Motor neuron (in vitro differentiated cells): ENCODE results near the gene IFIT3. TPM values are rescaled to one million over a fixed set of nuclear protein-coding genes. Genes with fewer than 3 reads are reported as not detected.
"Not testable (repeated sequence)": the region's sequence is repeated elsewhere in the genome, so short reads cannot be mapped to it uniquely, and the experiment has no call there.

Experiments used
- ATAC-seq, 8 experiments: fragments of 200-7000 bp; cut with Tn5 transposase; replicated peaks in 6 of 8; 2 replicates each; pipeline ENCODE4 v1.8.0; 2021; ENCODE audit warnings: mild to moderate bottlenecking in 8 of 8, moderate library complexity in 8 of 8
- H3K27ac ChIP-seq, 2 donors: fragments of 250-450 bp; sonication (Bioruptor Pico); 2 replicates each; pipeline ENCODE4 v1.9.0; 2021; ENCODE audit warnings: antibody characterized with exemption in 2 of 2, mild to moderate bottlenecking in 2 of 2, moderate library complexity in 1 of 2
- H3K4me1 ChIP-seq, 2 donors: fragments of 250-450 bp; sonication (Bioruptor Pico); replicated peaks in 1 of 2; 2 replicates each; pipeline ENCODE4 v1.6.1; 2021; ENCODE audit warnings: antibody characterized with exemption in 2 of 2, mild to moderate bottlenecking in 2 of 2, moderate library complexity in 1 of 2
- H3K4me3 ChIP-seq, 5 donors: fragments of 250-450 bp; sonication (Bioruptor Pico); 2 replicates each; pipeline ENCODE4 v1.9.0; 2021; ENCODE audit warnings: antibody characterized with exemption in 5 of 5, mild to moderate bottlenecking in 5 of 5, moderate library complexity in 4 of 5
- WGBS, 10 experiments: fragments of 450-650 bp; shearing (Covaris generic); methylation state at CpG; one replicate each; pipeline ENCODE4 v1.0.0; 2022; 5-methylcytosine and 5-hydroxymethylcytosine counted together
- in situ Hi-C, 9 experiments: fragments of 400-800 bp; cut with MboI; loops; one replicate each; pipeline ENCODE4 v1.15.0; 2021; ENCODE audit warnings: low sequenced_read_pairs in 9 of 9, low pct_unique_long_range_greater_than_20kb in 2 of 9; ENCODE audit not compliant: unreplicated experiment in 9 of 9
- total RNA-seq, 8 experiments: library from RNA; unstranded; fragments of 300-600 nt; gene quantifications; 2 replicates each; pipeline versions ENCODE4 v1.2.3 to v1.2.4, GENCODE V29; 2022

The IFIT3 gene
- total RNA-seq, 8 experiments from 2014 or later: 0.65 to 240 (median 15.1) TPM

GRCh38 chr10:89344156-89344555, 16.4 kb downstream of the IFIT3 start:
- peaks cover 27 to 47% of the 10 kb centered on the region in 2 donors for H3K4me1 ChIP-seq
- H3K4me3 ChIP-seq: no peak overlapping the region
- H3K27ac ChIP-seq: no peak overlapping the region
- in situ Hi-C loops: no loop called here
- ATAC-seq: no peak
- 0 to 90% (median 70%) methylated on average over 1 to 2 of the region's 2 CpGs; no CpG with 5 or more reads in 2 of the 10 experiments for WGBS, 10 experiments

GRCh38 chr10:89345367-89346000, 17.7 kb downstream of the IFIT3 start:
- in situ Hi-C loops: no loop called here
- Histone ChIP-seq H3K4me1 (peaks cover 27 to 47% of the 10 kb centered on the region in 2 donors), H3K27ac (no peak overlapping the region), H3K4me3 (no peak overlapping the region)
- 79 to 100% (median 90%) methylated on average over 1 to 4 of the region's 4 CpGs for WGBS, 10 experiments
- no peak for ATAC-seq

GRCh38 chr10:89346405-89347254, 18.8 kb downstream of the IFIT3 start:
- no peak overlapping the region for H3K4me3 ChIP-seq
- peak in 6 of 8 experiments; percentile 16 to 55 (median 26) for ATAC-seq
- in situ Hi-C loops: no loop called here
- peak overlapping the region in 1 of 2 donors; percentile 39 for H3K27ac ChIP-seq
- H3K4me1 ChIP-seq: peaks cover 35 to 55% of the 10 kb centered on the region in 2 donors
- WGBS, 10 experiments: 8 to 94% (median 88%) methylated on average over 2 to 4 of the region's 4 CpGs; no CpG with 5 or more reads in 1 of the 10 experiments

GRCh38 chr10:89347701-89348457, 20.1 kb downstream of the IFIT3 start:
- 53 to 100% (median 82%) methylated on average over 1 to 7 of the region's 7 CpGs for WGBS, 10 experiments
- in situ Hi-C loops: no loop called here
- ATAC-seq: peak in 2 of 8 experiments; percentile 6 to 18
- H3K4me3 ChIP-seq: no peak overlapping the region
- H3K4me1 ChIP-seq: peaks cover 48 to 59% of the 10 kb centered on the region in 2 donors
- H3K27ac ChIP-seq: no peak overlapping the region

- peak in 2 of 8 experiments; percentile 16 to 21 for ATAC-seq
- Histone ChIP-seq H3K4me1 (peaks cover 49 to 53% of the 10 kb centered on the region in 2 donors), H3K4me3 (no peak overlapping the region), H3K27ac (no peak overlapping the region)
- in situ Hi-C loops: no loop called here
- 38 to 94% (median 76%) methylated on average over 1 to 5 of the region's 5 CpGs; no CpG with 5 or more reads in 3 of the 10 experiments for WGBS, 10 experiments
Measured at GRCh38 chr10:89348481-89348880, 20.7 kb downstream of the IFIT3 start.

- H3K4me3 ChIP-seq: no peak overlapping the region
- peaks cover 47 to 50% of the 10 kb centered on the region in 2 donors for H3K4me1 ChIP-seq
- WGBS, 10 experiments: 48 to 100% (median 79%) methylated on average over 2 of the region's 2 CpGs; no CpG with 5 or more reads in 3 of the 10 experiments
- H3K27ac ChIP-seq: no peak overlapping the region
- in situ Hi-C loops: no loop called here
- no peak for ATAC-seq
Measured at GRCh38 chr10:89348975-89349374, 21.2 kb downstream of the IFIT3 start.

- WGBS, 10 experiments: 11 to 100% (median 67%) methylated on average over 1 to 7 of the region's 7 CpGs; no CpG with 5 or more reads in 1 of the 10 experiments
- in situ Hi-C loops, H3K4me3 ChIP-seq: not testable (repeated sequence)
- Histone ChIP-seq H3K4me1 (peaks cover 47 to 50% of the 10 kb centered on the region in 2 donors), H3K27ac (peak overlapping the region in 1 of 2 donors; percentile 13)
- ATAC-seq: peak in 6 of 8 experiments; percentile 1 to 48 (median 34)
Measured at GRCh38 chr10:89350631-89351315, 23.0 kb downstream of the IFIT3 start.

- H3K4me1 ChIP-seq: peaks cover 44 to 46% of the 10 kb centered on the region in 2 donors
- 0 to 38% (median 8%) methylated on average over 1 of the region's 1 CpG; no CpG with 5 or more reads in 6 of the 10 experiments for WGBS, 10 experiments
- ATAC-seq: peak; percentile 6 to 55 (median 40)
- in situ Hi-C loops: no loop called here
- H3K4me3 ChIP-seq: no peak overlapping the region
- peak overlapping the region in 1 of 2 donors; percentile 13 for H3K27ac ChIP-seq
Measured at GRCh38 chr10:89351412-89351779, 23.6 kb downstream of the IFIT3 start.

GRCh38 chr10:89351780-89352597, 24.2 kb downstream of the IFIT3 start:
- ATAC-seq: peak; percentile 34 to 78 (median 59)
- 0 to 34% (median 14%) methylated on average over 4 to 11 of the region's 12 CpGs; no CpG with 5 or more reads in 2 of the 10 experiments for WGBS, 10 experiments
- H3K27ac ChIP-seq: no peak overlapping the region
- H3K4me1 ChIP-seq: peaks cover 38 to 40% of the 10 kb centered on the region in 2 donors
- H3K4me3 ChIP-seq: no peak overlapping the region
- in situ Hi-C loops: no loop called here

- in situ Hi-C loops: no loop called here
- WGBS, 10 experiments: 69 to 100% (median 91%) methylated on average over 1 to 4 of the region's 4 CpGs
- H3K4me1 ChIP-seq: peaks cover 31 to 34% of the 10 kb centered on the region in 2 donors
- no peak overlapping the region for H3K4me3 ChIP-seq
- no peak for ATAC-seq
- H3K27ac ChIP-seq: no peak overlapping the region
Measured at GRCh38 chr10:89352802-89353201, 25.0 kb downstream of the IFIT3 start.

- no peak overlapping the region for H3K4me3 ChIP-seq
- in situ Hi-C loops: no loop called here
- H3K4me1 ChIP-seq: peaks cover 21 to 33% of the 10 kb centered on the region in 2 donors
- WGBS, 10 experiments: 0 to 73% (median 6%) methylated on average over 1 to 2 of the region's 2 CpGs; no CpG with 5 or more reads in 4 of the 10 experiments
- no peak overlapping the region for H3K27ac ChIP-seq
- ATAC-seq: peak in 4 of 8 experiments; percentile 12 to 31 (median 22)
Measured at GRCh38 chr10:89355394-89355931, 27.7 kb downstream of the IFIT3 start.
